ENCODE measurements around the gene APBB3. TPM values are rescaled to one million over a fixed set of nuclear protein-coding genes. Genes with fewer than 3 reads are reported as not detected.

Gene APBB3
- total and polyA plus RNA-seq, 9 of the 15 experiments (the other 6 are each of a cell fraction or from before 2014, with no cell fraction given): 0.17 to 24.3 (median 9.5) TPM

GRCh38 chr5:140564196-140565023 is at the start of gene APBB3, which contains the start of gene SLC35A4 (continued):
- TF ChIP-seq RBBP5 (IDR thresholded peaks at IDR 0.05; ENCODE audit: borderline replicate concordance, insufficient read depth, low read length, poor library complexity, severe bottlenecking): peak; percentile 18
- peak in 1 of 3 experiments; percentile 72; a peak in 2 of 6 replicates for TF ChIP-seq ZBTB11 (CRISPR knock-in tag; IDR thresholded peaks at IDR 0.05)
- TF ChIP-seq PHF21A (IDR thresholded peaks at IDR 0.05; ENCODE audit: borderline replicate concordance, low read depth): no peak
- no peak for TF ChIP-seq MED1 (CRISPR knock-in tag; IDR thresholded peaks at IDR 0.05; ENCODE audit: borderline replicate concordance)
- TF ChIP-seq ZNF224 (CRISPR knock-in tag; IDR thresholded peaks at IDR 0.05): no peak
- TF ChIP-seq NR1H2 (CRISPR knock-in tag; IDR thresholded peaks at IDR 0.05): 0 out of 2 replicates have a peak, but pooled peaks have one; percentile 58
- TF ChIP-seq SP1 (CRISPR knock-in tag; IDR thresholded peaks at IDR 0.05): peak; percentile 96
- TF ChIP-seq SREBF1 (IDR thresholded peaks at IDR 0.05; ENCODE audit: borderline replicate concordance, low read depth, low read length): no peak
- TF ChIP-seq ARNT (IDR thresholded peaks at IDR 0.05): 0 out of 4 replicates have a peak, but pooled peaks of 1 of the 2 experiments have one; percentile 49
- TF ChIP-seq CTCF (IDR thresholded peaks at IDR 0.05 in 2 of 3, conservative IDR thresholded peaks at IDR 0.05 in 1 of 3; ENCODE audit: insufficient read depth in 2 of 3, low read depth in 1 of 3, low read length in 3 of 3): 0 out of 6 replicates have a peak, but pooled peaks of 1 of the 3 experiments have one; percentile 12
- TF ChIP-seq ZNF253 (CRISPR knock-in tag; conservative IDR thresholded peaks at IDR 0.05): no peak
- TF ChIP-seq ATF2 (CRISPR knock-in tag; IDR thresholded peaks at IDR 0.05): peak; percentile 83
- no peak for TF ChIP-seq NFXL1 (CRISPR knock-in tag; IDR thresholded peaks at IDR 0.05)
- TF ChIP-seq ZNF174 (CRISPR knock-in tag; IDR thresholded peaks at IDR 0.05): no peak
- peak; percentile 33; the same call in 1 of the 2 replicates for TF ChIP-seq STAT5A (IDR thresholded peaks at IDR 0.05; ENCODE audit: borderline replicate concordance, low read length)
- no peak for TF ChIP-seq ZNF57 (CRISPR knock-in tag; IDR thresholded peaks at IDR 0.05)

Data from K562 (cell line).